Mesenchymal stem cell (in vitro differentiated cells and primary cell): ENCODE results near the gene STK32B.

ENCODE experiments used
- DNase-seq: peaks from one replicate; pipeline ENCODE4 v3.0.0-alpha.2; 2013
- H2AFZ ChIP-seq: one replicate; pipeline ENCODE4 v1.6.1; 2013; ENCODE audit warnings: low read depth, mild to moderate bottlenecking, control low read depth, inconsistent platforms, low read length, moderate library complexity
- H2AK5ac ChIP-seq: 2 replicates; pipeline ENCODE4 v1.6.1; 2013; ENCODE audit warnings: low read length, moderate library complexity, mild to moderate bottlenecking, inconsistent platforms; ENCODE audit not compliant: severe bottlenecking
- H2BK120ac ChIP-seq: one replicate; pipeline ENCODE4 v1.6.1; 2013; ENCODE audit warnings: low read depth, mild to moderate bottlenecking, inconsistent platforms, low read length, moderate library complexity
- H2BK12ac ChIP-seq, 2 experiments: one replicate each; pipeline ENCODE4 v1.6.1; 2013; ENCODE audit warnings: inconsistent platforms in 2 of 2, low read length in 2 of 2, mild to moderate bottlenecking in 2 of 2, moderate library complexity in 2 of 2, control low read depth in 1 of 2
- H2BK15ac ChIP-seq: one replicate; pipeline ENCODE4 v1.6.1; 2013; ENCODE audit warnings: mild to moderate bottlenecking, low read depth, inconsistent platforms; ENCODE audit not compliant: poor library complexity, severe bottlenecking
- H2BK5ac ChIP-seq: 2 replicates; pipeline ENCODE4 v1.6.1; 2013; ENCODE audit warnings: low read depth, mild to moderate bottlenecking, low read length, control low read depth, inconsistent platforms; ENCODE audit not compliant: poor library complexity, severe bottlenecking
- H3K14ac ChIP-seq, 2 experiments: one replicate each; pipeline ENCODE4 v1.6.1; 2013; ENCODE audit warnings: inconsistent platforms in 2 of 2, low read length in 2 of 2, control low read depth in 1 of 2, mild to moderate bottlenecking in 1 of 2, moderate library complexity in 1 of 2
- H3K18ac ChIP-seq, 2 experiments: one replicate each; pipeline ENCODE4 v1.6.1; 2013; ENCODE audit warnings: inconsistent platforms in 2 of 2, low read length in 2 of 2, control low read depth in 1 of 2, low read depth in 1 of 2, mild to moderate bottlenecking in 1 of 2
- H3K23ac ChIP-seq, 2 experiments: one replicate each; pipeline ENCODE4 v1.6.1; 2013; ENCODE audit warnings: inconsistent platforms in 2 of 2, low read length in 2 of 2, mild to moderate bottlenecking in 2 of 2, moderate library complexity in 2 of 2, control low read depth in 1 of 2
- H3K27ac ChIP-seq: 2 replicates; pipeline ENCODE4 v1.5.1; 2013; ENCODE audit warnings: mild to moderate bottlenecking, moderate library complexity, low read length, control low read depth, inconsistent platforms; ENCODE audit not compliant: poor library complexity, severe bottlenecking
- H3K27me3 ChIP-seq, 2 experiments: 2 replicates each; pipeline versions ENCODE4 v1.6.1 to v1.7.0; 2013; ENCODE audit warnings: low read length in 2 of 2, mild to moderate bottlenecking in 2 of 2, moderate library complexity in 2 of 2, control low read depth in 1 of 2, inconsistent platforms in 1 of 2; ENCODE audit not compliant: control insufficient read depth in 1 of 2, insufficient read depth in 1 of 2
- H3K36me3 ChIP-seq, 2 experiments: 2 replicates each; pipeline versions ENCODE4 v1.6.1 to v1.7.0; 2013; ENCODE audit warnings: low read length in 2 of 2, control low read depth in 1 of 2, inconsistent platforms in 1 of 2, low read depth in 1 of 2, mild to moderate bottlenecking in 1 of 2; ENCODE audit not compliant: insufficient read depth in 2 of 2, control insufficient read depth in 1 of 2
- H3K4ac ChIP-seq, 2 experiments: one replicate each; pipeline ENCODE4 v1.6.1; 2013; ENCODE audit warnings: inconsistent platforms in 2 of 2, low read length in 2 of 2, mild to moderate bottlenecking in 2 of 2, moderate library complexity in 2 of 2, control low read depth in 1 of 2, low read depth in 1 of 2
- H3K4me1 ChIP-seq: 2 replicates; pipeline ENCODE4 v1.6.1; 2013; ENCODE audit warnings: low read depth, low read length, control low read depth; ENCODE audit not compliant: control insufficient read depth, insufficient read depth
- H3K4me2 ChIP-seq: 2 replicates; pipeline ENCODE4 v1.6.1; 2013; ENCODE audit warnings: low read length, mild to moderate bottlenecking, inconsistent platforms; ENCODE audit not compliant: poor library complexity, severe bottlenecking
- H3K4me3 ChIP-seq, 2 experiments: 2 replicates each; pipeline versions ENCODE4 v1.5.1 to v1.7.0; 2013; ENCODE audit warnings: low read length in 2 of 2, mild to moderate bottlenecking in 2 of 2, control low read depth in 1 of 2, low read depth in 1 of 2; ENCODE audit not compliant: insufficient read depth in 1 of 2
- H3K79me1 ChIP-seq: replicated peaks from 2 replicates; pipeline ENCODE4 v1.6.1; 2013; ENCODE audit warnings: mild to moderate bottlenecking, control low read depth, low read length, inconsistent platforms; ENCODE audit not compliant: poor library complexity, severe bottlenecking
- H3K9ac ChIP-seq: 2 replicates; pipeline ENCODE4 v1.7.0; 2013; ENCODE audit warnings: mild to moderate bottlenecking, low read length, moderate library complexity
- H3K9me3 ChIP-seq: 2 replicates; pipeline ENCODE4 v1.7.0; 2013; ENCODE audit warnings: mild to moderate bottlenecking, low read length; ENCODE audit not compliant: control insufficient read depth
- H4K8ac ChIP-seq: one replicate; pipeline ENCODE4 v1.6.1; 2013; ENCODE audit warnings: inconsistent platforms, mild to moderate bottlenecking, low read length, moderate library complexity
- H4K91ac ChIP-seq: one replicate; pipeline ENCODE4 v1.6.1; 2013; ENCODE audit warnings: mild to moderate bottlenecking, low read length, inconsistent platforms
- WGBS: methylation state at CpG from one replicate; pipeline ENCODE4 v1.1.7; 2013; ENCODE audit warnings: mixed read lengths; 5-methylcytosine and 5-hydroxymethylcytosine counted together

Gene STK32B

DNA sequence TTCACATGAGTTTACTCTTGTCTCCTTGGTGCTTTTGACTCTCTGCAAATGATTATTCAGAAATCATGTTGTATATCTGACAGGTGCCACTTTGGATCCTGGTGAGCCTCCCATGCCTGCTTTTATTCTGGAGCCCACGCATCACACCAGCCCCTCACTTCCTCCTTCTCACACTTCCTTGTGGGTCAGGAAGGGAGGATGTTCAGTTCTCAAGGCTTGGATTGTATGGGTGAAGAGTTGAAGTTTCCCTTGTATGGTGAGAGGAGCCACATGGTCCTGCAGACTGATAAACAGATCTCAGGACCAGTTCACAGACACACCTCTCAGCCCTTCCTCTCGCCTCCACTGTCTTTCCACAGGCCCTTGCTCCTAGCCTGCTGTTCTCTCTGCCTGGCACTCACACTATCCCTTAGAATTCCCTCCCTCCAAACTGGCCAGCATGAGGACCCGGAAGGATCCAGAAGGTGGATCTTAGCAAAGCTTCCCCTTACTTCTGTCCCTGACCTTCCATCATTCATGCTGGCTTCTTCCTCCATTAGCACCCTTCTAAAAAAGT lies 92.1 kb downstream of the STK32B start:
- no peak for DNase-seq
- Histone ChIP-seq H2BK120ac (no peak overlapping the region), H3K23ac (no peak overlapping the region), H3K27ac (no peak overlapping the region), H3K27me3 (no peaks in the 10 kb centered on the region), H2BK15ac (no peak overlapping the region), H3K9ac (no peak overlapping the region), H3K18ac (no peak overlapping the region), H3K9me3 (peaks cover 4% of the 10 kb centered on the region), H4K91ac (no peak overlapping the region), H2BK12ac (no peak overlapping the region), H3K4me1 (peaks cover 8% of the 10 kb centered on the region), H3K4ac (no peak overlapping the region), H3K14ac (no peak overlapping the region), H4K8ac (no peak overlapping the region), H3K79me1 (peaks cover 5% of the 10 kb centered on the region), H3K4me2 (no peak overlapping the region), H3K4me3 (no peak overlapping the region), H2AFZ (no peak overlapping the region), H3K36me3 (no peaks in the 10 kb centered on the region), H2BK5ac (no peak overlapping the region), H2AK5ac (no peak overlapping the region)
- WGBS = 77% methylated on average over 2 of the region's 3 CpGs

DNA sequence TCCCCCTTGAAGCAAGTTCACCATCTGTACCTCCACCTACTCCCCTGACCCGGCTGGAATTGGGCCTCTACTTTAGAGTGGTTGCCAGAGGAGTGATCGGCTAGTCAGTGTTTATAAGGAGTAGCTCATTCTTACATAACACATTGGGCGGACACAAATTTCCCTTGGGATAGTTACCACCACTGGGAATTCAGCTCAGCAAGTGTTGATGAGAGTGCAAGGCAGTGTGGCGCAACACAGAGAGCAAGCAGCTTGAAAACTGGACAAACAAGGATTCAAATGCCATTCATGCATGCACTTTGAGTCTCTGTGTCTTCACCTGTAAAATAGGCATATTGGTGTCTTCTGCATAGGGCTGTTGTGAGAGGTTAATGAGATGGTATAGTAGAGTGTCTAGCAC lies 92.7 kb downstream of the STK32B start:
- no peak overlapping the region for H2BK12ac ChIP-seq
- H3K9ac ChIP-seq = no peak overlapping the region
- no peak overlapping the region for H3K27ac ChIP-seq
- no peak overlapping the region for H2AK5ac ChIP-seq
- no peaks in the 10 kb centered on the region for H3K36me3 ChIP-seq
- H3K18ac ChIP-seq = no peak overlapping the region
- H3K4me2 ChIP-seq = no peak overlapping the region
- H3K79me1 ChIP-seq = peaks cover 5% of the 10 kb centered on the region
- no peak overlapping the region for H3K23ac ChIP-seq
- no peaks in the 10 kb centered on the region for H3K27me3 ChIP-seq
- H2BK15ac ChIP-seq = no peak overlapping the region
- no peak overlapping the region for H3K14ac ChIP-seq
- no peak overlapping the region for H2BK120ac ChIP-seq
- H4K91ac ChIP-seq = no peak overlapping the region
- H2AFZ ChIP-seq = no peak overlapping the region
- H2BK5ac ChIP-seq = no peak overlapping the region
- peak; percentile 27 for DNase-seq
- no peak overlapping the region for H3K4me3 ChIP-seq
- H4K8ac ChIP-seq = no peak overlapping the region
- no peak overlapping the region for H3K4ac ChIP-seq
- H3K4me1 ChIP-seq = peaks cover 4% of the 10 kb centered on the region
- 94% methylated on average over 2 of the region's 4 CpGs for WGBS
- H3K9me3 ChIP-seq = peaks cover 4% of the 10 kb centered on the region

DNA sequence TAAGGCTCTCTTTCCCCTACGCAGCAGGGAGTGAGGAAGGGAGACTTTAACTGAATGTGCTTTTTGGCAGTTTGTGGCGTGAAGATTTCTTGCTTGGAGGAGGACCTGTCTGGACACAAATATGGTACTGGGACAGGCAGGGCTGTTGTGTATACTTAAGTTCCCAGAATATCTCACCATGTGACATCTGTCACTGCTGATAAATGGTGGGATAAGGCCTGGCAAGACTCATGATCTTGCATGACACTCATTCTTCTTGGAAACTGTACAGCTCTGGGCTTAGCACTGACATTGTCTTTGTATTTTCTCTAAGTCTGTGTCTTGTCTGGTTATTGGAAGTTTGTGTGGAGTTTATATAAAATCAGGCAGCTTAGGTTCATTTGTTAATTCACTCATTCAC lies 93.1 kb downstream of the STK32B start:
- Histone ChIP-seq H3K9ac (no peak overlapping the region), H3K9me3 (peaks cover 4% of the 10 kb centered on the region), H2BK15ac (no peak overlapping the region), H3K36me3 (no peaks in the 10 kb centered on the region), H3K23ac (no peak overlapping the region), H3K18ac (no peak overlapping the region), H3K4me2 (no peak overlapping the region), H3K79me1 (peaks cover 5% of the 10 kb centered on the region), H2AK5ac (no peak overlapping the region), H3K14ac (no peak overlapping the region), H2AFZ (no peak overlapping the region), H3K4ac (no peak overlapping the region), H4K8ac (no peak overlapping the region), H2BK120ac (no peak overlapping the region), H2BK5ac (no peak overlapping the region), H3K4me1 (no peaks in the 10 kb centered on the region), H3K27ac (no peak overlapping the region), H3K27me3 (no peaks in the 10 kb centered on the region), H3K4me3 (no peak overlapping the region), H4K91ac (no peak overlapping the region), H2BK12ac (no peak overlapping the region)
- WGBS = 42% methylated on average over 2 of the region's 2 CpGs
- no peak for DNase-seq

DNA sequence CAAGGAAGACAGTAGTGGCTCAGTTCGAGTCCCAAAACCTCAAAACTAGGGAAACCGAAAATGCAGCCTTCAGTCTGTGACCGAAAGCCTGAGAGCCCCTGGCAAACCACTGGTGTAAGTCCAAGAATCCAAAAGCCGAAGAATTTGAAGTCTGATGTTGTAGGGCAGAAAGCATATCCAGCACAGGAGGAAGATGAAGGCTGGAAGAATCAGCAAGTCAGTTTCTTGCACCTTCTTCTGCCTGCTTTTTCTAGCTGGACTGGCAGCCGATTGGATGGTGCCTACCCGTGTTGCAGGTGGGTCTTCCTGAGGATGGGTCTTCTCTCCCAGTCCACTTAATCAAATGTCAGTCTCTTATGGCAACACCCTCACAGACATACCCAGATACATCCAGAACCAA lies 95.0 kb downstream of the STK32B start:
- Histone ChIP-seq H3K4me3 (no peak overlapping the region), H4K91ac (no peak overlapping the region), H2BK5ac (no peak overlapping the region), H3K27me3 (no peaks in the 10 kb centered on the region), H2BK12ac (no peak overlapping the region), H3K14ac (no peak overlapping the region), H2BK15ac (no peak overlapping the region), H3K4me1 (no peaks in the 10 kb centered on the region), H3K18ac (no peak overlapping the region), H2AFZ (no peak overlapping the region), H3K4ac (no peak overlapping the region), H3K9ac (no peak overlapping the region), H3K36me3 (no peaks in the 10 kb centered on the region), H3K9me3 (peaks cover 4% of the 10 kb centered on the region), H4K8ac (no peak overlapping the region), H3K27ac (no peak overlapping the region), H3K23ac (no peak overlapping the region), H3K4me2 (no peak overlapping the region), H2BK120ac (no peak overlapping the region), H3K79me1 (peaks cover 3% of the 10 kb centered on the region), H2AK5ac (no peak overlapping the region)
- no peak for DNase-seq
- WGBS = 86% methylated on average over 6 of the region's 6 CpGs
